Measurements from ENCODE around the gene DNPEP. TPM values are rescaled to one million over a fixed set of nuclear protein-coding genes. Genes with fewer than 3 reads are reported as not detected.

The DNPEP gene
- total and polyA plus RNA-seq, 2 of the 8 experiments (the other 6 are each of a cell fraction or from before 2014, with no cell fraction given): 59.8 to 109 TPM

GRCh38 chr2:219433666-219434467 lies 46.2 kb upstream of the DNPEP start (continued):
- TF ChIP-seq ZNF274 (IDR thresholded peaks at IDR 0.05; ENCODE audit: borderline replicate concordance, extremely low read depth, low read length) (no peak), SRF (IDR thresholded peaks at IDR 0.05; ENCODE audit: low read depth, low read length) (no peak), RFX5 (IDR thresholded peaks at IDR 0.05; ENCODE audit: borderline replicate concordance, low read depth, low read length) (no peak), PHF8 (conservative IDR thresholded peaks at IDR 0.05; ENCODE audit: low read depth, low read length) (no peak), HDAC6 (IDR thresholded peaks at IDR 0.05; ENCODE audit: low read depth, low read length) (no peak), CREB1 (IDR thresholded peaks at IDR 0.05) (no peak), SIRT6 (IDR thresholded peaks at IDR 0.05; ENCODE audit: low read length) (no peak), SIX5 (IDR thresholded peaks at IDR 0.05; ENCODE audit: low read depth, low read length) (no peak)

Data from H1 (cell line).